ENCODE results near the gene MYBPHL. TPM values are rescaled to one million over a fixed set of nuclear protein-coding genes. Genes with fewer than 3 reads are reported as not detected.

MYBPHL gene
- total RNA-seq, 1 experiment from 2014 or later, result not detected

Other genes with a start within 250 kb of the MYBPHL start
- 23.5 and 32.0 TPM in 2 replicates for gene TAF13, start 231.0 kb downstream of the MYBPHL start, total RNA-seq (2014; rRNA removed)
- 21.0 and 27.7 TPM in 2 replicates for gene TMEM167B, start 216.2 kb downstream of the MYBPHL start, total RNA-seq (2014; rRNA removed)
- gene ELAPOR1, start 192.9 kb downstream of the MYBPHL start, total RNA-seq (2014; rRNA removed), result 0.35 and 0.80 TPM in 2 replicates
- 146 and 158 TPM in 2 replicates for gene SARS1, start 93.1 kb downstream of the MYBPHL start, total RNA-seq (2014; rRNA removed)
- 3.6 and 6.4 TPM in 2 replicates for gene CELSR2, start 57.5 kb downstream of the MYBPHL start, total RNA-seq (2014; rRNA removed)
- gene PSRC1, start 23.9 kb downstream of the MYBPHL start, total RNA-seq (2014; rRNA removed), result 33.8 and 34.5 TPM in 2 replicates
- gene SORT1, start 90.9 kb upstream of the MYBPHL start, total RNA-seq (2014; rRNA removed), result 9.2 and 14.3 TPM in 2 replicates
- 84.1 and 86.9 TPM in 2 replicates for gene PSMA5, start 119.4 kb upstream of the MYBPHL start, total RNA-seq (2014; rRNA removed)
- not detected in 2 replicates for gene SYPL2, start 159.5 kb upstream of the MYBPHL start, total RNA-seq (2014; rRNA removed)
- gene ATXN7L2, start 176.9 kb upstream of the MYBPHL start, total RNA-seq (2014; rRNA removed), result 9.2 and 9.4 TPM in 2 replicates
- 2.7 and 4.2 TPM in 2 replicates for gene CYB561D1, start 187.1 kb upstream of the MYBPHL start, total RNA-seq (2014; rRNA removed)
- gene AMIGO1, start 202.7 kb upstream of the MYBPHL start, total RNA-seq (2014; rRNA removed), result 2.7 and 2.8 TPM in 2 replicates
- gene GPR61, start 232.9 kb upstream of the MYBPHL start, total RNA-seq (2014; rRNA removed), result 0.07 and 1.3 TPM in 2 replicates
- gene GNAI3, start 241.6 kb upstream of the MYBPHL start, total RNA-seq (2014; rRNA removed), result 6.7 and 6.8 TPM in 2 replicates

All from PC-3 (cell line).